T-helper 1 cell treated with Interleukin-12 subunit alpha and Interleukin-12 subunit beta and Interleukin-4 antibody, amounts not matched to agents 30 μg/mL and 1 μg/mL, for 36 hours (primary cell): ENCODE data around the gene HOXB9.

Experiments
- H3K27ac Mint-ChIP-seq: one replicate; pipeline ENCODE4 v1.8.0; 2021; ENCODE audit warnings: mild to moderate bottlenecking, mixed read lengths
- H3K27me3 Mint-ChIP-seq: one replicate; pipeline ENCODE4 v1.8.0; 2021; ENCODE audit warnings: low read depth, mixed read lengths
- H3K36me3 Mint-ChIP-seq: one replicate; pipeline ENCODE4 v1.8.0; 2021; ENCODE audit warnings: low read depth, mixed read lengths
- H3K4me1 Mint-ChIP-seq: one replicate; pipeline ENCODE4 v1.8.0; 2021; ENCODE audit warnings: low read depth, mixed read lengths
- H3K4me3 Mint-ChIP-seq: one replicate; pipeline ENCODE4 v1.8.0; 2021; ENCODE audit warnings: mild to moderate bottlenecking, moderate library complexity, mixed read lengths
- H3K9me3 Mint-ChIP-seq: one replicate; pipeline ENCODE4 v1.8.0; 2021; ENCODE audit warnings: mixed read lengths

The HOXB9 gene

GRCh38 chr17:48612456-48612853, 13.7 kb downstream of the HOXB9 start:
- Mint-ChIP-seq H3K4me1 (peaks cover 37% of the 10 kb centered on the region), H3K27me3 (peaks cover 86% of the 10 kb centered on the region), H3K4me3 (peak overlapping the region; percentile 74), H3K9me3 (no peaks in the 10 kb centered on the region), H3K27ac (peak overlapping the region; percentile 34), H3K36me3 (peaks cover 3% of the 10 kb centered on the region)

- peaks cover 32% of the 10 kb centered on the region for H3K4me1 Mint-ChIP-seq
- peak overlapping the region; percentile 91 for H3K4me3 Mint-ChIP-seq
- no peaks in the 10 kb centered on the region for H3K9me3 Mint-ChIP-seq
- peak overlapping the region; percentile 50 for H3K27ac Mint-ChIP-seq
- H3K36me3 Mint-ChIP-seq, result no peaks in the 10 kb centered on the region
- peaks cover 86% of the 10 kb centered on the region for H3K27me3 Mint-ChIP-seq
These were observed 14.3 kb downstream of the HOXB9 start for GRCh38 chr17:48611681-48612455.

GRCh38 chr17:48611213-48611612, 14.9 kb downstream of the HOXB9 start:
- no peaks in the 10 kb centered on the region for H3K36me3 Mint-ChIP-seq
- H3K27me3 Mint-ChIP-seq, result peaks cover 85% of the 10 kb centered on the region
- H3K4me3 Mint-ChIP-seq, result peak overlapping the region; percentile 91
- H3K27ac Mint-ChIP-seq, result peak overlapping the region; percentile 50
- H3K9me3 Mint-ChIP-seq, result no peaks in the 10 kb centered on the region
- peaks cover 32% of the 10 kb centered on the region for H3K4me1 Mint-ChIP-seq

GRCh38 chr17:48610282-48611211, 15.6 kb downstream of the HOXB9 start, which contains the start of gene HOXB7:
Gene HOXB7, minus strand, starts transcription at chr17:48611017. Its CDS starts 99 bp downstream, at chr17:48610918.
- Mint-ChIP-seq H3K27me3 (peaks cover 82% of the 10 kb centered on the region), H3K27ac (peak within 1 kb of the TSS; percentile 50)

GRCh38 chr17:48609759-48610281, 16.3 kb downstream of the HOXB9 start:
- Mint-ChIP-seq H3K27me3 (peaks cover 81% of the 10 kb centered on the region), H3K27ac (no peak overlapping the region), H3K4me1 (peaks cover 30% of the 10 kb centered on the region), H3K36me3 (no peaks in the 10 kb centered on the region), H3K9me3 (no peaks in the 10 kb centered on the region), H3K4me3 (peak overlapping the region; percentile 60)

More at GRCh38 chr17:48610282-48611211, 15.6 kb downstream of the HOXB9 start, which contains the start of gene HOXB7:
- H3K9me3 Mint-ChIP-seq, result no peaks in the 10 kb centered on the region
- H3K4me1 Mint-ChIP-seq, result peaks cover 32% of the 10 kb centered on the region
- H3K36me3 Mint-ChIP-seq, result no peaks in the 10 kb centered on the region
- peak within 1 kb of the TSS; percentile 91 for H3K4me3 Mint-ChIP-seq

GRCh38 chr17:48609033-48609432, 17.1 kb downstream of the HOXB9 start:
- Mint-ChIP-seq H3K36me3 (no peaks in the 10 kb centered on the region), H3K27ac (no peak overlapping the region), H3K9me3 (no peaks in the 10 kb centered on the region), H3K27me3 (peaks cover 81% of the 10 kb centered on the region), H3K4me1 (peaks cover 28% of the 10 kb centered on the region), H3K4me3 (peak overlapping the region; percentile 29)

- Mint-ChIP-seq H3K27me3 (peaks cover 80% of the 10 kb centered on the region), H3K27ac (no peak overlapping the region), H3K4me1 (peaks cover 25% of the 10 kb centered on the region), H3K9me3 (no peaks in the 10 kb centered on the region), H3K36me3 (no peaks in the 10 kb centered on the region), H3K4me3 (no peak overlapping the region)
These were observed 17.7 kb downstream of the HOXB9 start for GRCh38 chr17:48608494-48608834.

GRCh38 chr17:48606892-48607614, 19.1 kb downstream of the HOXB9 start:
- Mint-ChIP-seq H3K9me3 (no peaks in the 10 kb centered on the region), H3K4me1 (peaks cover 20% of the 10 kb centered on the region), H3K4me3 (no peak overlapping the region), H3K27me3 (peaks cover 82% of the 10 kb centered on the region), H3K27ac (no peak overlapping the region), H3K36me3 (no peaks in the 10 kb centered on the region)

- Mint-ChIP-seq H3K36me3 (no peaks in the 10 kb centered on the region), H3K4me3 (no peak overlapping the region), H3K27me3 (peaks cover 84% of the 10 kb centered on the region), H3K27ac (no peak overlapping the region), H3K4me1 (peaks cover 18% of the 10 kb centered on the region), H3K9me3 (no peaks in the 10 kb centered on the region)
These were observed 19.9 kb downstream of the HOXB9 start for GRCh38 chr17:48605991-48606891.

GRCh38 chr17:48605409-48605919, 20.7 kb downstream of the HOXB9 start:
- H3K27me3 Mint-ChIP-seq, result peaks cover 86% of the 10 kb centered on the region
- H3K4me1 Mint-ChIP-seq, result peaks cover 11% of the 10 kb centered on the region
- H3K9me3 Mint-ChIP-seq, result no peaks in the 10 kb centered on the region
- no peak overlapping the region for H3K27ac Mint-ChIP-seq
- H3K36me3 Mint-ChIP-seq, result no peaks in the 10 kb centered on the region
- no peak overlapping the region for H3K4me3 Mint-ChIP-seq

GRCh38 chr17:48604770-48605329, 21.3 kb downstream of the HOXB9 start, which contains the start of gene HOXB6:
Gene HOXB6, minus strand, starts transcription at chr17:48604986. Its CDS starts 6,836 bp downstream, at chr17:48598150.
- H3K4me3 Mint-ChIP-seq, result no peak within 1 kb of the TSS
- H3K27ac Mint-ChIP-seq, result no peak within 1 kb of the TSS
- no peaks in the 10 kb centered on the region for H3K9me3 Mint-ChIP-seq
- no peaks in the 10 kb centered on the region for H3K36me3 Mint-ChIP-seq
- peaks cover 92% of the 10 kb centered on the region for H3K27me3 Mint-ChIP-seq
- H3K4me1 Mint-ChIP-seq, result peaks cover 11% of the 10 kb centered on the region

GRCh38 chr17:48603959-48604769, 22.0 kb downstream of the HOXB9 start:
- Mint-ChIP-seq H3K4me3 (no peak overlapping the region), H3K27ac (no peak overlapping the region), H3K9me3 (no peaks in the 10 kb centered on the region), H3K27me3 (peaks cover 92% of the 10 kb centered on the region), H3K4me1 (peaks cover 8% of the 10 kb centered on the region), H3K36me3 (no peaks in the 10 kb centered on the region)
